ENCODE results near the gene KIFC1. TPM values are rescaled to one million over a fixed set of nuclear protein-coding genes. Genes with fewer than 3 reads are reported as not detected.

Gene KIFC1
- total RNA-seq, 2 donors from 2014 or later: 0.31 to 1.9 TPM

GRCh38 chr6:33419580-33420490 lies 28.2 kb downstream of the KIFC1 start, which contains the start of gene SYNGAP1:
Gene SYNGAP1 (plus strand): TSS chr6:33420065. CDS start chr6:33420265, 200 bp downstream.
- ATAC-seq (peak in 1 of 2 donors; percentile 22), DNase-seq (peak; percentile 73)
- intact Hi-C loops (cut with DNase I): no loop called here

GRCh38 chr6:33420491-33421343 lies 29.1 kb downstream of the KIFC1 start:
- ATAC-seq (no peak), DNase-seq (no peak)
- intact Hi-C loops (cut with DNase I): no loop called here

GRCh38 chr6:33421344-33421643 lies 29.7 kb downstream of the KIFC1 start:
- no peak for DNase-seq
- intact Hi-C loops (cut with DNase I): no loop called here
- ATAC-seq: no peak

- intact Hi-C loops (cut with DNase I): no loop called here
- DNase-seq (no peak), ATAC-seq (no peak)
These were observed 32.2 kb downstream of the KIFC1 start for GRCh38 chr6:33423777-33424176.

GRCh38 chr6:33424855-33425667 lies 33.4 kb downstream of the KIFC1 start:
- intact Hi-C loops (cut with DNase I): no loop called here
- DNase-seq: no peak
- ATAC-seq: peak in 1 of 2 donors; percentile 3

GRCh38 chr6:33425668-33426577 lies 34.3 kb downstream of the KIFC1 start:
- DNase-seq (peak; percentile 90), ATAC-seq (peak; percentile 85 to 89)
- intact Hi-C loops (cut with DNase I): no loop called here

GRCh38 chr6:33426590-33427511 lies 35.2 kb downstream of the KIFC1 start:
- DNase-seq (no peak), ATAC-seq (no peak)
- intact Hi-C loops (cut with DNase I): no loop called here

GRCh38 chr6:33427585-33428223 lies 36.1 kb downstream of the KIFC1 start:
- ATAC-seq: no peak
- peak; percentile 64 for DNase-seq
- intact Hi-C loops (cut with DNase I): no loop called here

GRCh38 chr6:33428224-33428965 lies 36.8 kb downstream of the KIFC1 start:
- no peak for ATAC-seq
- DNase-seq: no peak
- intact Hi-C loops (cut with DNase I): no loop called here

GRCh38 chr6:33428966-33429749 lies 37.5 kb downstream of the KIFC1 start:
- intact Hi-C loops (cut with DNase I): no loop called here
- ATAC-seq: no peak
- DNase-seq: no peak

- intact Hi-C loops (cut with DNase I): no loop called here
- no peak for ATAC-seq
- no peak for DNase-seq
These were observed 38.1 kb downstream of the KIFC1 start for GRCh38 chr6:33429750-33430052.

- ATAC-seq: no peak
- intact Hi-C loops (cut with DNase I): no loop called here
- no peak for DNase-seq
These were observed 38.7 kb downstream of the KIFC1 start for GRCh38 chr6:33430334-33430733.

- DNase-seq (peak; percentile 69), ATAC-seq (peak; percentile 19 to 48)
- intact Hi-C loops (cut with DNase I): no loop called here
These were observed 39.6 kb downstream of the KIFC1 start for GRCh38 chr6:33430991-33431879.

GRCh38 chr6:33431880-33432541 lies 40.4 kb downstream of the KIFC1 start:
- intact Hi-C loops (cut with DNase I): no loop called here
- DNase-seq (no peak), ATAC-seq (no peak)

All from left cardiac atrium (tissue), 4 donors.